Activated naive CD4-positive, alpha-beta T cell treated with anti-CD3 and anti-CD28 coated beads, Interleukin-2, amount 10 ng/mL, durations not matched to agents 7 days and 5 days (primary cell): ENCODE data around the gene MST1.
A peak's percentile ranks its signal among the peaks of the same experiment; 100 is the strongest.

Source experiments
- CTCF ChIA-PET: fragments of 350-600 bp; sonication (Branson Sonifier 250); formaldehyde crosslinking; loops from one replicate; lab custom pipeline; 2021; ENCODE audit warnings: antibody characterized with exemption; lab: Charles Lee
- DNase-seq: peaks from one replicate; pipeline ENCODE4 v3.0.0-alpha.2; 2020
- H3K27ac Mint-ChIP-seq: one replicate; pipeline ENCODE4 v1.8.0; 2021; ENCODE audit warnings: mild to moderate bottlenecking, moderate library complexity, mixed read lengths
- H3K27me3 Mint-ChIP-seq: one replicate; pipeline ENCODE4 v1.8.0; 2021; ENCODE audit warnings: mild to moderate bottlenecking, mixed read lengths
- H3K36me3 Mint-ChIP-seq: one replicate; pipeline ENCODE4 v1.8.0; 2021; ENCODE audit warnings: mixed read lengths
- H3K4me1 Mint-ChIP-seq: one replicate; pipeline ENCODE4 v1.8.0; 2021; ENCODE audit warnings: mixed read lengths
- H3K4me3 Mint-ChIP-seq: one replicate; pipeline ENCODE4 v1.8.0; 2021; ENCODE audit warnings: mild to moderate bottlenecking, moderate library complexity, mixed read lengths
- H3K9me3 Mint-ChIP-seq: one replicate; pipeline ENCODE4 v1.8.0; 2021; ENCODE audit warnings: mixed read lengths

The MST1 gene

DNA sequence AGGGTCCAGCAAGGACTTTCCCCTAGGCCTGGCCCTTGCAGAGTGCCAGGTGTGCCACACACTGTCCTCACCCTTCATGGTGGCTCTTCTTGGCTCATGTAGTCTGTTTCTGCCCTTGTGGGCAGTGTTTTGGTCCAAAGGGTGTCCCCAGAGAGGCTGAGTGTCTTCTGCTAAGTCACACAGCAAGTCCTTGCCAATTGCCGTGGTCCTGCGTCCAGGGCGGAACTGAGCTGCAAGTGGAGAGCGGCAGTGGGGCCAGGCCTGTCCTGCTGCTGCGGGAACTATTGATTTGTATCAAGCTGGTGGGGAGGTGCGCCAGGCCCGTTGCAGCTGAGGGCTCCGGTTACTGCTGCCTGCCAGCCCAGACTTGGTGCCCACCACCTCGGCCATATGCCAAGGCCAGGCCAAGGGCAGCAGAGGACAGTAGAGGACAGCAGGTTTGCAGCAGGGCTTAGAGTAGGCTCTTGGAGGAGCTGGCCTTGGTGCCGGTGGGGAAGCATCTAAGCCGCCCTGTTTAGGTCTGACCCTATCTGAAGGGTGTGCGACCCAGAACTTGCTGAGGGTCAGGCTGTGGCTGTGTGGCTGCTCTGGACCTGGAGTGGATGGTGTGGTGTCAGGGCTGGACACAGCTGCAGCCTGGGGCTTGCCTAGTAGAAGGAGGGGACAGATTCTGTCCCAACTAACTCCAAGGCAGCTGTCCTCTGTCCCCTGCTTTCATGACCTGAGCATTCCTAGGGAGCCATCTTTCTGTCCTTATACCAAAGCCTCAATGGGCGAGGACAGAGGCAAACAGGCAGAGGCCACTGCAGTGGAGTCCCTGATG is 25.7 kb upstream of the MST1 start:
- Mint-ChIP-seq H3K4me1 (peaks cover 43% of the 10 kb centered on the region), H3K9me3 (no peaks in the 10 kb centered on the region), H3K4me3 (no peak overlapping the region), H3K27me3 (peaks cover 8% of the 10 kb centered on the region), H3K27ac (peak overlapping the region; percentile 61), H3K36me3 (peaks cover 2% of the 10 kb centered on the region)
- CTCF ChIA-PET: interaction anchor here (1.0 to 1.1 kb wide), 2 partner anchors 124 to 175 kb away, joined by 4 read pairs; no protein-coding TSS in a partner anchor
- DNase-seq: no peak

DNA sequence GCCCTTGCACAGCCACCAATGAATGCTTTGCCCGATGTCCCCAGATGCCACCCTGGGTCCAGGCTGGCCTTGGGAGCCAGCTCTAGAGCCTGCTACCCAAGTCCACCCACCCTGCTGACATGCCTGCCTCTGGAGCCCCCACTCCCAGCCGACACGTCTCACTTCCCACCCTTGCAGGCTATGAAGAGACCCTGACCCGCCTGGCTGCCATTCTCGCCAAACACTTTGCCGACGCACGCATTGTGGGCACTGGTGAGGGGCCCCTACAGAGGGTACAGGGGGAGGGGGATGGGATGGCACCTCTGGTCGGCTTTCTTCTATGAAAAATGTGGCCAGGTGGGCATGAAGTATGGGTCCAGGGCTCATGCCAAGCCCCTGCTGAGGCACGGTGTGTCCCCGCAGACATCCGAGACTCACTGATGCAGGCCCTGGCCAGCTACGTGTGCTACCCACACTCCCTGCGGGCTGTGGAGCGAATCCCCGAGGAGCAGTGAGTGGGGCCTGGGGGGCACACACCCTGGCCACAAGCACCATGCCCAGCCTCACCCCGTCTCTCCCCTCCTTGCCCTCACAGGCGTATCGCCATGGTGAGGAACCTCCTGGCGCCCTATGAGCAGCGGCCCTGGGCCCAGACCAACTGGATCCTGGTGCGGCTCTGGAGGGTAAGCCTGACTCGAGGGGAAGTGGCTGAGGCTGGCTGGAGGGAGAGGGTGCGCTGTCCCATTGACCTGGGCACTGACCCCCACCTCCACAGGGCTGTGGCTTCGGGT is 24.2 kb upstream of the MST1 start:
- CTCF ChIA-PET: no interaction called here
- no peaks in the 10 kb centered on the region for H3K36me3 Mint-ChIP-seq
- H3K27ac Mint-ChIP-seq: no peak overlapping the region
- no peak for DNase-seq
- H3K9me3 Mint-ChIP-seq: no peaks in the 10 kb centered on the region
- H3K4me3 Mint-ChIP-seq: no peak overlapping the region
- H3K27me3 Mint-ChIP-seq: peaks cover under 1% of the 10 kb centered on the region
- peaks cover 29% of the 10 kb centered on the region for H3K4me1 Mint-ChIP-seq

DNA sequence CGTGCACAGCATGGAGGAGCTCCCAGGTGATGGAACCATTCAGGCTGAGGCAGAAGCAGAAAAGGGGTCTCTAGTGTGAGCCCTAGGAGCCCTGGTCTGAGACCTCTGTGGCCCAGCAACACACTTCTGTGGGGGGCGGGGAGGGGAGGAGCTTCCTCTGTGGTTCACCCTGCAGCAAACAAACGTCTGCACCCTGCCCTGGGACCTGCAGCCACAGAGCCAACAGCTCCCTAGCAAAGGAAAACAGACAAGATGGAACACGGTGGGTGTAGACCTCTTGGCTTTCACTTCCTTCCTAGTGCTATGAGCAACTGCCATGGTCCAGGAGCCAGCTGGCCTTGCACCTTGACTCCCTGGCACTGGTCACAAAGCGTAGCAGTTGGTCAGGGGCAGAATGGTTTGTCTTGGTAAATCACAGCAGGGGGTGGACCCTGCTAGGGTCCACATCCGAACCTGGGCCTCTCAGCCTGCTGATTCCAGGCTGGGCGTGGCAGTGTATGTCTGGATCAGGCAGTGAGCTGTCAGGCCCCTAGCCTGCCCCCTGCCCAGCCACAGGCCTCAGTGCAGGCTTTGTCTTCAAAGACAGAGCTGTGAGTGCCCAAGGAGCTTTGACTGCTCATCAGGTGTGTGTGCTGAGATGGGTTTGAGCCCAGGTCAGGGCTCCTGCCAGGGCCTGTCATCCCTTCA is 23.5 kb upstream of the MST1 start:
- peak overlapping the region; percentile 52 for H3K27ac Mint-ChIP-seq
- peak; percentile 38 for DNase-seq
- H3K4me3 Mint-ChIP-seq: no peak overlapping the region
- CTCF ChIA-PET: interaction anchor here (0.5 to 1.4 kb wide), 3 partner anchors 11 to 175 kb away, joined by 3 to 8 read pairs (median 3); no protein-coding TSS in a partner anchor
- H3K4me1 Mint-ChIP-seq: peaks cover 27% of the 10 kb centered on the region
- peaks cover under 1% of the 10 kb centered on the region for H3K36me3 Mint-ChIP-seq
- H3K9me3 Mint-ChIP-seq: no peaks in the 10 kb centered on the region
- no peaks in the 10 kb centered on the region for H3K27me3 Mint-ChIP-seq

DNA sequence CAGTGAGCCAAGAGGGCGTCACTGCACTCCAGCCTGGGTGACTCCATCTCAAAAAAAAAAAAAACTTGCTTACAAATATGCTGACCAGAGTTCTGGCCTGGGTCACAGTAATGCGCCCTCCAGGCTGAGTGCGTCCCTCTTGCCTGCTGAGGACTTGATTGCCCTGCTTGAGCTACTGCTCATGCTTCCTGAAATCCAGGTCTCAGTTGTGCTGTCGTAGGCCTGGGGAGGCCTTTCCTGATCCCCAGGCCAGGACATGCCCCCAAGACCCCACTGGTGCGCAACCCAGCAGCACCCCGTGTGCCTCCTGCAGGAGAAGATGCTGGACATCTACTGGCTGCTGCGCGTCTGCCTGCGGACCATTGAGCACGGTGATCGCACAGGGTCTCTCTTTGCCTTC is 22.9 kb upstream of the MST1 start:
- H3K27ac Mint-ChIP-seq: peak overlapping the region; percentile 52
- no peak for DNase-seq
- CTCF ChIA-PET: interaction anchor here (0.5 to 1.5 kb wide), 4 partner anchors 7 to 175 kb away, joined by 3 to 8 read pairs (median 4); partner anchors contain the start of gene AMIGO3
- H3K4me1 Mint-ChIP-seq: peaks cover 25% of the 10 kb centered on the region
- H3K4me3 Mint-ChIP-seq: no peak overlapping the region
- H3K9me3 Mint-ChIP-seq: no peaks in the 10 kb centered on the region
- peaks cover 3% of the 10 kb centered on the region for H3K36me3 Mint-ChIP-seq
- H3K27me3 Mint-ChIP-seq: no peaks in the 10 kb centered on the region

DNA sequence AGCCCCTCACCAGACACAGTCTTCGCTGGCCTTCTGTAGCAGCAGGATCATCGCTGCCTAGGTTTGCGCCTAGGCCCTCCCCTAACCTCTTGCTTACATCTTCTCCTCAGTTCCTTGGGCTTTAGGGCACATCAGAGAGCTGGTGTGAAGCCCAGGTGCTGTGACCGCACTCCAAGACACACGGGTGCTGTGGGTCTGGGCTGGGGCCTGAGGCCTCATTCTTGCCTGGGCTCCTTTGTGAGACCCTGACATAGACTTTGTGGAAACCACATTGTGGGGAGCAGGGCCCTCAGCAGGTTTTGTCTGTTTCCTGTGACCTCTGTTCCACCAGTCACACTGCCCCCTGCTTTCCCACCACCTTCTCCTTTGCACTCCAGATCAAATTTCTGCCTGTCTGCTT is 22.2 kb upstream of the MST1 start:
- Mint-ChIP-seq H3K9me3 (no peaks in the 10 kb centered on the region), H3K27ac (peak overlapping the region; percentile 16)

DNA sequence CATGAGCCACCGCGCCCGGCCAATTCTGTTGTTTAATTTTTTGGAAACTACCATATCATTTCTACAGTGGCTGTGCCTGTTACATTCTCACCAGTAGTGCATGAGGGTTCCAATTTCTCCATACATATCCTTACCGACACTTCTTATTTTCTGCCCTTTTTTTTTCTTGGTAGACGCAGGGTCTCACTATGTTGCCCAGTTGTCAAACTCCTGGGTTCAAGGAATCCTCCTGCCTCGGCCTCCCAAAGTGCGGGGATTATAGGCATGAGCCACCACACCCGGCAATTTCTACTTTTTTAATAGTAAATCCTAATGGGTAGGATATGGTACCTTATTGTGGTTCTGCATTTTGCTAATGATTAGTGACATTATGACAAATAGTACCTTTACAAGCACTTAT is 20.6 kb upstream of the MST1 start:
- DNase-seq: no peak
- peaks cover 3% of the 10 kb centered on the region for H3K36me3 Mint-ChIP-seq
- no peaks in the 10 kb centered on the region for H3K27me3 Mint-ChIP-seq
- H3K27ac Mint-ChIP-seq: no peak overlapping the region
- H3K4me1 Mint-ChIP-seq: peaks cover 25% of the 10 kb centered on the region
- CTCF ChIA-PET: no interaction called here
- no peak overlapping the region for H3K4me3 Mint-ChIP-seq
- no peaks in the 10 kb centered on the region for H3K9me3 Mint-ChIP-seq

More for the DNA sequence above, 22.2 kb upstream of the MST1 start:
- Mint-ChIP-seq H3K4me3 (no peak overlapping the region), H3K4me1 (peaks cover 25% of the 10 kb centered on the region), H3K27me3 (no peaks in the 10 kb centered on the region), H3K36me3 (peaks cover 3% of the 10 kb centered on the region)
- DNase-seq: no peak
- CTCF ChIA-PET: interaction anchor here (1.3 to 1.5 kb wide), 3 partner anchors 8 to 126 kb away, joined by 3 to 8 read pairs (median 4); partner anchors contain the start of gene AMIGO3

DNA sequence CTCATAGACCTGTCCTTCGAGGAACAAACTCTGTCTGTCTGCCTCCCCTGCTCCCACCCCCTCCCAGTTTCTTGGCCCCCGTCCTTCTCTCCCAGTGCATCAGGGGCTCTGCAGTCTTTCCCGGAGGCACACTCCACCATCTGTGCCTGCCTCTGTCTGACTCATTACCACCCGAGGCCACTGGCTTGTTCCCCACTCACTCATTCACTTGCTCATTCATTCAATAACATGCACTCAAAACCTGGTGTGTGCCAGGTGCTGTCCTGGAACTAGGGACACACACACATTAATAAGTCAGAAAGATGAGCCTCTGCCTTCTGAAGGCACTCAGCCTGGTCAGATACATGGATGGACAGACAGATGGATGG is 17.8 kb upstream of the MST1 start:
- Mint-ChIP-seq H3K9me3 (no peaks in the 10 kb centered on the region), H3K27ac (no peak overlapping the region), H3K4me1 (peaks cover 9% of the 10 kb centered on the region), H3K36me3 (peaks cover 12% of the 10 kb centered on the region), H3K27me3 (no peaks in the 10 kb centered on the region), H3K4me3 (no peak overlapping the region)
- DNase-seq: no peak
- CTCF ChIA-PET: no interaction called here

DNA sequence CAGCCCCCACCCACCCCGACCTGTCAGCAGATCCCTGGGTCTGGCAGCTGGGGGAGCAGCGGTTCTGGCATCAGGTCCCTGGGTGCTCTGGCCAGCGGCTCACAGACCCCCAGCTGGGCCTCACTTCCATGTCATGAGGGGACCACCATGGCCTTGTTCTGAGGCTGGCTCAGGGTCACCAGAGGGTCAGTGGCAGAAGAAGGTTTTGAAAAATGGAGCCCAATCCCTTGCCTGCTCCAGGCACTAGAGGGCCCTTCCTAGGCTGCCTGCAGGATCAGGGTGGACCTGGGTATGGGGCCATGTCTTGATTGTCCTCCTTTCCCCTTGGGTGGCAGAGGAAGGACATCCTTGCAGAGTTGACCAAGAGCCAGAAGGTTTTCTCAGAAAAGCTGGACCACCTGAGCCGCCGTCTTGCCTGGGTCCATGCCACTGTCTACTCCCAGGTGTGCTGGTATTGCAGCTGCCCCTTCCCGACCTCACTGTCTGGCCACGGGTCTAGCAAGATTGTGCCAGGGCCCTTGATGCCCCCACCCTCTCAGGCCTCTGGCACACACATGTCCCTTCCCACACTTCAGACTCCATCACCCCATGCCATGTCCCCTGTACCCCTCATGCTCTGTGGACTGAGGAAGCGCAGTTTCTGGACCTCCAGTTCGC is 17.3 kb upstream of the MST1 start:
- Mint-ChIP-seq H3K9me3 (no peaks in the 10 kb centered on the region), H3K4me1 (peaks cover 6% of the 10 kb centered on the region), H3K27me3 (no peaks in the 10 kb centered on the region), H3K4me3 (no peak overlapping the region), H3K27ac (no peak overlapping the region), H3K36me3 (peaks cover 13% of the 10 kb centered on the region)
- no peak for DNase-seq
- CTCF ChIA-PET: no interaction called here

DNA sequence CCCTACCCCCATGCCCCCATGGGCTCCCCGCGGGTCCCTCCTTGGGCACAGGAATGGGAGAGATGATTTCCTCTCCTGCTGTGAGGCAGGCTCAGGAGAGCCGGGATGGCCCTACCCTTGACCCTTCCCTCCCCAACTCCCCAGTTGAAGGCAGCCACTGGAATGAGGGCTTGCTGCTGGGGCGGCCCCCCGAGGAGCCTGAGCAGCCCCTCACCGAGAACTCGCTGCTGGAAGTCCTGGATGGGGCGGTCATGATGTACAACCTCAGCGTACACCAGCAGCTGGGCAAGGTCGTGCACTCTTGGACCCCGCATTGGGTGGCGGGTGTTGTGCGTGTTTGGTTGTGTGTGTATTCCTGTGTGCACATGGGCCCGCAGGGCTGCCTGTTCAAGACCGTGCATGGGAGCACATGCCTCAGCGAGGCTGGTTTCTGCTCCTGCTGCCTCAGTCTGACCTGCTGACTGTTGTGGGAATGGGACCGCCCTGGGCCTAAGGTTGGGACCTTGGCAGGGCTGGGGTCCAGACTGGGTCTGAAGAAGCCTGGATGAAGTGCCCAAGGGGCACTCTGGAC is 16.2 kb upstream of the MST1 start:
- Mint-ChIP-seq H3K36me3 (peaks cover 15% of the 10 kb centered on the region), H3K4me1 (no peaks in the 10 kb centered on the region), H3K27ac (no peak overlapping the region), H3K27me3 (no peaks in the 10 kb centered on the region), H3K9me3 (no peaks in the 10 kb centered on the region), H3K4me3 (no peak overlapping the region)
- CTCF ChIA-PET: no interaction called here
- no peak for DNase-seq

DNA sequence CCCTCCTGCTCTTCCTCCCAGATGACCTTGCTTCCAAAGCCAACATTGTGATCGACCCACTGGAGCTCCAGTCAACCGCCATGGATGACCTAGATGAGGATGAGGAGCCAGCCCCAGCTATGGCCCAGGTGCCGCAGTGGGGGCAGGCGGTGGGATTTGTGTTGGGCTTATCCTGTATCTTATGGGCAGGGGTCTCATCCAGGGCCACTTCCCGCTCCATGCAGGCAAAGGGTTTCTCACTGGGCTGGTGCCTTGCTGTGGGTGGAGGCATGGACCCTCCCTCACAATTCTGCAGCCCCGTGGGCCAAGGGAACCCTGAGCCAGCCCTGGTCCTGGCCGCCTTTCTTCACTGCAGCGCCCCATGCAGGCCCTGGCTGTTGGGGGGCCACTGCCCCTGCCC is 15.4 kb upstream of the MST1 start:
- no peaks in the 10 kb centered on the region for H3K9me3 Mint-ChIP-seq
- DNase-seq: no peak
- no peak overlapping the region for H3K27ac Mint-ChIP-seq
- H3K4me1 Mint-ChIP-seq: no peaks in the 10 kb centered on the region
- peaks cover 15% of the 10 kb centered on the region for H3K36me3 Mint-ChIP-seq
- H3K27me3 Mint-ChIP-seq: no peaks in the 10 kb centered on the region
- CTCF ChIA-PET: interaction anchor here (1.6 to 4.3 kb wide), 2 partner anchors 129 to 134 kb away, joined by 4 to 30 read pairs; no protein-coding TSS in a partner anchor
- no peak overlapping the region for H3K4me3 Mint-ChIP-seq

DNA sequence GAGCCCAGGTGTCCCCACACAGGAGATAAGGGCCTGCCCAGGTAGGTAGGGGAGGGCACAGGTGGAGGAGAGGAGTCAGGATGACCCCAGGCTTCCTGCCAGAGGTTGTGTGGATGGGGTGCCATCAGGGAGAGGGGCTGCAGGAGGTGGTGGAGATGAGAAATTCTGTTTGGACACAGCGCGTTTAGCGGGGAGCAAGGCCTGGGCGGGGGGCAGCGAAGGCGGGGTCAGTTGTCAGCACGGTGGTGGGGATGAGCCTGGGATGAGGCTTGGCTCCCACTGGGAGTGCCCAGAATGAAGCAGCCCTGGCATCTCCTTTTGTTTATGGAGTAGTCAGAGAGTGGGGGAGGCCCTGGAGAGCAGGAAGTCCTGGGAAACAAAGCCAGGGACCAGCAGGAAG is 14.7 kb upstream of the MST1 start:
- Mint-ChIP-seq H3K9me3 (no peaks in the 10 kb centered on the region), H3K27me3 (no peaks in the 10 kb centered on the region), H3K4me3 (no peak overlapping the region), H3K4me1 (no peaks in the 10 kb centered on the region), H3K36me3 (peaks cover 15% of the 10 kb centered on the region), H3K27ac (no peak overlapping the region)
- CTCF ChIA-PET: interaction anchor here (0.8 to 4.3 kb wide), 3 partner anchors 19 to 135 kb away, joined by 4 to 30 read pairs (median 4); no protein-coding TSS in a partner anchor
- no peak for DNase-seq

DNA sequence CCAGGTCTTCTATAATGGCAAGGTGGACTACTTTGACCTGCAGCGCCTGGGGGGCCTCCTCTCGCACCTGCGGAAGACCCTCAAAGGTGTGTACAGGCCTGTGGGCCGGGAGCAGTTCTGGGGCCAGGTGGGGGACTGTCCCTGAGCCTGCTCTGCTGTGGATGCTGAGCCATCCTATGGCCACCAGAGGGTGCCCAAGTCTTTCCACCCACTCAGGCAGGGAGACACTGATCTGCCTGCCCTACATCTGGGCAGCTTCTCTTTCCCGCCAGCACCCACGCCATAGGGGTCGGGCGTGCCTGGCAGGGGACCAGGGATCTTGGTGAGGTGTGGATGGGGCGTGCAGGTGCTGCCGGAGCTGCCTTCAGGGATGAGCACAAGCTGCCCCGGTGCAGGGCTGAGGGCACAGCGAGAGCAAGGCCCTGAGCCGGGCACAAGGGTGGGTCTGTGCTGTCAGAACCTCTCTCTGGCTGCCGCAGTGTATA is 14.2 kb upstream of the MST1 start:
- peak; percentile 81 for DNase-seq
- CTCF ChIA-PET: interaction anchor here (0.8 to 4.3 kb wide), 4 partner anchors 20 to 135 kb away, joined by 3 to 30 read pairs (median 4); no protein-coding TSS in a partner anchor

DNA sequence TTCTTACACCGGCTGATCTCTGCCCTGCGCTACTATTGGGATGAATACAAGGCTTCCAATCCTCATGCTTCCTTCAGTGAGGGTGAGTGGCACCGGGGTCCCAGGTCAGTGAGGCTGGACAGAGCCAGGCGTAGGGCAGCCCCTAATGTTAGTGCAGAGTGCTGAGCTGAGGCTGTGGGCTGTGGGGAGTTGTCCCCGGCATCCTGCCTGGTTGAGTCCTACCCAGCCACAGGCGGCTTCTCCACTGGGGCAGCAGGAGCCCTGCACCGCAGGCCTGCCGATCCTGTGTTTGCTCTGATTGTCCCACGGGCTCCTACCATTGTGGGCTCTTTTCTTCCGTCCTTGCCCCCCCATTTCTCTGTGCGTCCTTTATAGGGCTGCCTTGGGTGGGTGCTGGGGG is 13.4 kb upstream of the MST1 start:
- Mint-ChIP-seq H3K4me1 (no peaks in the 10 kb centered on the region), H3K4me3 (no peak overlapping the region), H3K27ac (no peak overlapping the region), H3K9me3 (no peaks in the 10 kb centered on the region), H3K36me3 (peaks cover 13% of the 10 kb centered on the region), H3K27me3 (no peaks in the 10 kb centered on the region)
- CTCF ChIA-PET: interaction anchor here (1.2 to 4.3 kb wide), 4 partner anchors 16 to 163 kb away, joined by 3 to 30 read pairs (median 6); partner anchors contain the start of gene AMIGO3
- no peak for DNase-seq

More for the DNA sequence above, 14.2 kb upstream of the MST1 start:
- Mint-ChIP-seq H3K36me3 (peaks cover 15% of the 10 kb centered on the region), H3K27ac (no peak overlapping the region), H3K4me3 (no peak overlapping the region), H3K9me3 (no peaks in the 10 kb centered on the region), H3K4me1 (no peaks in the 10 kb centered on the region), H3K27me3 (no peaks in the 10 kb centered on the region)
